Memory B cell (primary cell): Measurements from ENCODE around the gene MYRIP.
"Not testable (repeated sequence)": the region's sequence is repeated elsewhere in the genome, so short reads cannot be mapped to it uniquely, and the experiment has no call there.

Experiments
- ATAC-seq: fragments of 150-1000 bp; cut with Tn5 transposase; 2 replicates; pipeline ENCODE4 v1.10.0; 2021; ENCODE audit warnings: low read depth, mild to moderate bottlenecking, moderate library complexity
- DNase-seq, 2 donors: peaks; one replicate each; pipeline ENCODE4 v3.0.0; 2022; ENCODE audit warnings: low spot score in 2 of 2
- H3K27ac Mint-ChIP-seq: one replicate; pipeline ENCODE4 v1.8.0; 2022; ENCODE audit warnings: mild to moderate bottlenecking, moderate library complexity, mixed read lengths
- H3K27me3 Mint-ChIP-seq: one replicate; pipeline ENCODE4 v1.8.0; 2022; ENCODE audit warnings: mixed read lengths
- H3K36me3 Mint-ChIP-seq: one replicate; pipeline ENCODE4 v1.8.0; 2022; ENCODE audit warnings: mild to moderate bottlenecking, mixed read lengths
- H3K4me1 Mint-ChIP-seq: one replicate; pipeline ENCODE4 v1.8.0; 2022; ENCODE audit warnings: mixed read lengths
- H3K4me3 Mint-ChIP-seq: one replicate; pipeline ENCODE4 v1.8.0; 2022; ENCODE audit warnings: mild to moderate bottlenecking, moderate library complexity, mixed read lengths
- H3K9me3 Mint-ChIP-seq: one replicate; pipeline ENCODE4 v1.8.0; 2022; ENCODE audit warnings: mixed read lengths

The MYRIP gene

DNA sequence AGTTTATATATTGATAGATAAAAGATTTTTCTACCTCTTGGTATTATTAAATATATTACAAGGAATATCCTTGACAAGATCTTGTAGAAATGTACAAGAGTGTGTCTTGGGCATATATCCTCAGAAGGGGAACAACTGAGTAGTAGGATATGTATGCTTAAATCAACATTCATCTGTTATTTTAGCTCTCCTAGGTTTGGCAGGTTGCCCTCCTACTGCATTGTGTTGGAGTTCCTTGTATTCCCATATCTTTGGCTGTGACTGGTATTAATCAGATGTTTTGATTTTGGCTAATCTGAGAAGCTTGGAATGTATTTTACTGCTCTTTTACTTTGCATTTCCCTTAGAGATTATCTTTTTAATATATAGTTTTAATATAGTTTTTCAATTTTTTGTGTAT is 4.6 kb downstream of the MYRIP start:
- H3K27me3 Mint-ChIP-seq = peaks cover 29% of the 10 kb centered on the region
- ATAC-seq (no peak), DNase-seq (no peak)
- H3K27ac Mint-ChIP-seq = no peak overlapping the region
- no peaks in the 10 kb centered on the region for H3K9me3 Mint-ChIP-seq
- H3K4me1 Mint-ChIP-seq = peaks cover 18% of the 10 kb centered on the region
- no peak overlapping the region for H3K4me3 Mint-ChIP-seq
- no peaks in the 10 kb centered on the region for H3K36me3 Mint-ChIP-seq

DNA sequence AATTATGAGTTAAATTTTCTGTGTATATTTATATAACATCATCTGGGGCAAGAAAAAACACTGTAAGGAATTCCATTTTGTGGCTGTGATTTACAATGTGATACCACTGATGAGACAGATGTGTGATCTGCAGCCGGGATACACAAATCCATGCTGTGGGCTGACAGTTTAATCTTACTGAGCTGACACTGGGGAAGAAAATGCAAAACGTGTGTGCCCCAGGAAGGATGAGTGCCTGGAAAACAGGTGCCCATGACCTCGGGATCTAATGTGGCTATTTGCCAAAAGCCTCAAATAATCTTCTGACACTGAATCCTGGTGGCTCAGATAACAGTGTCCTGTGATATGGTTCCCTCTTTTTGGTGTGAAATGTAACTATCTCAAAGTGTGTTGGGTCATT is 10.5 kb downstream of the MYRIP start:
- H3K4me3 Mint-ChIP-seq = no peak overlapping the region
- no peaks in the 10 kb centered on the region for H3K36me3 Mint-ChIP-seq
- no peak for ATAC-seq
- H3K27ac Mint-ChIP-seq = no peak overlapping the region
- peaks cover 2% of the 10 kb centered on the region for H3K9me3 Mint-ChIP-seq
- DNase-seq = no peak
- H3K4me1 Mint-ChIP-seq = no peaks in the 10 kb centered on the region
- peaks cover 7% of the 10 kb centered on the region for H3K27me3 Mint-ChIP-seq

- not testable (repeated sequence) for H3K4me3 Mint-ChIP-seq, H3K27ac Mint-ChIP-seq, H3K4me1 Mint-ChIP-seq, ATAC-seq, H3K9me3 Mint-ChIP-seq, DNase-seq, H3K27me3 Mint-ChIP-seq, H3K36me3 Mint-ChIP-seq
These were observed 24.4 kb downstream of the MYRIP start for GRCh38 chr3:39833764-39834163.

DNA sequence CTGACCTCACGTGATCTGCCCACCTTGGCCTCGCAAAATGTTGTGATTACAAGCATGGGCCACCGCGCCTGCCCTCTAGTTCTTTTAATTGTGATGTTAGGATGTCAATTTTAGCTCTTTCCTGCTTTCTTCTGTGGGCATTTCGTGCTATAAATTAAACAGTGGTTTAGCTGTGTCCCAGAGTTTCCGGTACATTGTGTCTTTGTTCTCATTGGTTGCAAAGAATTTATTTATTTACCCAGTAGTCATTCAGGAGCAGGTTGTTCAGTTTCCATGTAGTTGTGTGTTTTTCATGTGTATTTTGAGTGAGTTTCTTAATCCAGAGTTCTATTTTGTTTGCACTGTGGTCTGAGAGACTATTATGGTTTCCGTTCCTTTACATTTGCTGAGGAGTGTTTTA is 30.1 kb downstream of the MYRIP start:
- Mint-ChIP-seq H3K4me3 (no peak overlapping the region), H3K36me3 (no peaks in the 10 kb centered on the region), H3K27me3 (peaks cover 1% of the 10 kb centered on the region), H3K27ac (no peak overlapping the region), H3K9me3 (peaks cover 3% of the 10 kb centered on the region), H3K4me1 (no peaks in the 10 kb centered on the region)
- ATAC-seq (no peak), DNase-seq (no peak)

DNA sequence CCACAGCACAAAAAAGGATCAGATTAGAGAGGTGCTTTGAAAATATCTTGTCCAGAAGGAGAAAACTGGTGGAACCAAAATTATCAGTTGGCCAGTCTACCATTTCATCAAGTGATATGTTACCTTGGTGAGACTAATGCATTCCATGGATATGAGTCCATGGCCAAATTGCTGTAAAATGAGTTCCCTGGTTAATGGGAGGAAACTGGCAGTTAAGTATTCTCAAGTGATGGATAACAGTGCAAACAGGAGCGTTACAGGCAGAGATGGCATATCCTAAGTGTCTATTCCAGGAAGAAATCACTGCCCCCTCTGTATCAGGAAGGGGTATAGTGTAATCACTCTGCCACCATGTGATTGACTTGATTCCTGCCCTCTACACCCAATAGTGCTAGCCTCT is 34.0 kb downstream of the MYRIP start:
- no peak overlapping the region for H3K4me3 Mint-ChIP-seq
- H3K4me1 Mint-ChIP-seq = no peaks in the 10 kb centered on the region
- H3K27ac Mint-ChIP-seq = no peak overlapping the region
- H3K36me3 Mint-ChIP-seq = no peaks in the 10 kb centered on the region
- DNase-seq (no peak), ATAC-seq (no peak)
- H3K27me3 Mint-ChIP-seq = peaks cover 3% of the 10 kb centered on the region
- H3K9me3 Mint-ChIP-seq = no peaks in the 10 kb centered on the region

- ATAC-seq = no peak
- Mint-ChIP-seq H3K4me1 (no peaks in the 10 kb centered on the region), H3K27ac (no peak overlapping the region), H3K9me3 (no peaks in the 10 kb centered on the region), H3K27me3 (peaks cover 5% of the 10 kb centered on the region), H3K36me3 (no peaks in the 10 kb centered on the region), H3K4me3 (no peak overlapping the region)
- no peak for DNase-seq
These were observed 39.0 kb downstream of the MYRIP start for GRCh38 chr3:39848365-39848764.

- no peak for DNase-seq
- Mint-ChIP-seq H3K9me3 (no peaks in the 10 kb centered on the region), H3K4me3 (no peak overlapping the region), H3K27me3 (peaks cover 7% of the 10 kb centered on the region), H3K27ac (no peak overlapping the region), H3K36me3 (no peaks in the 10 kb centered on the region), H3K4me1 (no peaks in the 10 kb centered on the region)
- no peak for ATAC-seq
These were observed 40.7 kb downstream of the MYRIP start for GRCh38 chr3:39849992-39850715.

DNA sequence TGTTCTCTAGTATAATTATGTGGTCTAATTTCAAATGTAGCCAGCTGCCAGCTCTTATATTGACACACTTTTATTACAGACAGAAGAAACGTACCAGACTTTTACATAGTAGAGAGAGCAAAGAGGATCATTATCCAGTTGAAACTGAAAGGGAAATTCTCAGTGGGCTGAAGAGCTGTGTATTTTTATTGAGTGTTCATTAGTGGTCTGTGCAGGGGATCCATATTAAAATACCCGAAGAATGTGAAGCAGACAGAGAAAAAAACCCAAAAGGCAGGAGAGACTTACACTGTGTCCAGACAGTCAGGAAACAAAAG is 41.3 kb downstream of the MYRIP start:
- no peak overlapping the region for H3K4me3 Mint-ChIP-seq
- ATAC-seq (no peak), DNase-seq (no peak)
- H3K27ac Mint-ChIP-seq = no peak overlapping the region
- H3K36me3 Mint-ChIP-seq = no peaks in the 10 kb centered on the region
- no peaks in the 10 kb centered on the region for H3K9me3 Mint-ChIP-seq
- peaks cover 7% of the 10 kb centered on the region for H3K27me3 Mint-ChIP-seq
- no peaks in the 10 kb centered on the region for H3K4me1 Mint-ChIP-seq

DNA sequence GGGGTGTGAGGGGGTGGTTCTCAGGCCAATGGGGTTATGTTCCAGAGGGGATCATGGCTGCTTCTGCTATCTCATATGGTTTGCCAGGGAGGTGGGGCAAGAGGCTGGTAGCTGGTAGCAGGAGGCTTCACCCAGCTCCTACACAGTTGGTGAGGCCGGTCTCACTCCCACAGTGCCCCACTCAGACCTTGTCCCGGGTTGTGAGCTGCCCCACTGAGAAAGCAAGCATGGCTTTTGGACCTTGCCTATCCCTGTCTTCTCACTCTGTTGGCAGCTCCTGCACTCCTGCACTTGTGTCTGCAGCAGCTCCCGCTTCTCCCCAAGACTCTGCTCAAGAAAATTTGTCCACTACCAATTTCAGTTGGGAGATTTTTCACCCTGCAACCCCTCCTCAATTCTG is 46.1 kb downstream of the MYRIP start:
- H3K4me3 Mint-ChIP-seq = no peak overlapping the region
- no peaks in the 10 kb centered on the region for H3K36me3 Mint-ChIP-seq
- DNase-seq (no peak), ATAC-seq (no peak)
- no peaks in the 10 kb centered on the region for H3K4me1 Mint-ChIP-seq
- H3K9me3 Mint-ChIP-seq = peaks cover 3% of the 10 kb centered on the region
- H3K27me3 Mint-ChIP-seq = peaks cover 5% of the 10 kb centered on the region
- H3K27ac Mint-ChIP-seq = no peak overlapping the region

- no peak for DNase-seq
- Mint-ChIP-seq H3K9me3 (peaks cover 7% of the 10 kb centered on the region), H3K27me3 (no peaks in the 10 kb centered on the region), H3K4me3 (no peak overlapping the region), H3K27ac (no peak overlapping the region), H3K4me1 (no peaks in the 10 kb centered on the region), H3K36me3 (no peaks in the 10 kb centered on the region)
- no peak for ATAC-seq
These were observed 60.5 kb downstream of the MYRIP start for GRCh38 chr3:39869890-39870289.

DNA sequence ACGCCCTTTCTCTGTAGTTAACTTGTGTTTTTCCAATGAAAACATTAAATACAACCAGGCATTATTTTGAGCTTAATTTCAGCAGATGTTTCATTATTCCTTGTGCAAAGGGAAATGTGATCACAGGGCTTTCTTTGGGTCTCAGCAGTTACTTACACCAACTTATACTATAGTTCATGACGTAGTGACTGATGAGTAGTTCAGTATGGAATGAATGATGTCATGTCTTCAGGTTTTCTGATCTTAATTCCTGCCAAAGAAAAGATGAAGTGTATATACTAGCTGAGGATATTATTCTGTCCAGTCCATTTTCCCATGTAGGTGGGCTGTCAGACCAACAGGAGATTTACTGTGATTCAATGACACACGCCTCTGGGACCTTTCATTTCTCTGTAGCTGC is 61.3 kb downstream of the MYRIP start:
- DNase-seq (no peak), ATAC-seq (no peak)
- Mint-ChIP-seq H3K27me3 (no peaks in the 10 kb centered on the region), H3K27ac (no peak overlapping the region), H3K9me3 (peaks cover 7% of the 10 kb centered on the region), H3K36me3 (no peaks in the 10 kb centered on the region), H3K4me3 (no peak overlapping the region), H3K4me1 (no peaks in the 10 kb centered on the region)

DNA sequence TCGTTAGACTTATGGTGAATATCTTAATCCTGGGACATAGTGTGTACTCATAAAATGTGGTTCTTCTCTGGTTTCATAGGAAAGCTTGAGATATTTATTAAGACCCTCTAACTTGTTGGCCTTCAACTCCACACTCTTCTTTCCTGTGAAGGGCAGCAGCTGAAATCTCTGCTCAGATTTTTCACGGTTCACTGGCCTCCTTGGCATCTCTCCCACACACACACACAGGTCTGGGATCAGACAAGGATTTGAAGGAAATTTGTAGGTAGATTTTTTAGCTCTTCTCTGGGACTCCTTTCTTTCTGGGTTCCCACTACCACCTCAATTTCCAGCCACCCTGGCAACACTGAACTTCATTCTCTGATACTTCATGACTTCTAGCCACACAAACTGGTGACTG is 70.2 kb downstream of the MYRIP start:
- Mint-ChIP-seq H3K27me3 (peaks cover 1% of the 10 kb centered on the region), H3K9me3 (peaks cover 2% of the 10 kb centered on the region), H3K4me1 (no peaks in the 10 kb centered on the region), H3K4me3 (no peak overlapping the region), H3K27ac (no peak overlapping the region), H3K36me3 (no peaks in the 10 kb centered on the region)
- no peak for ATAC-seq
- DNase-seq = no peak

DNA sequence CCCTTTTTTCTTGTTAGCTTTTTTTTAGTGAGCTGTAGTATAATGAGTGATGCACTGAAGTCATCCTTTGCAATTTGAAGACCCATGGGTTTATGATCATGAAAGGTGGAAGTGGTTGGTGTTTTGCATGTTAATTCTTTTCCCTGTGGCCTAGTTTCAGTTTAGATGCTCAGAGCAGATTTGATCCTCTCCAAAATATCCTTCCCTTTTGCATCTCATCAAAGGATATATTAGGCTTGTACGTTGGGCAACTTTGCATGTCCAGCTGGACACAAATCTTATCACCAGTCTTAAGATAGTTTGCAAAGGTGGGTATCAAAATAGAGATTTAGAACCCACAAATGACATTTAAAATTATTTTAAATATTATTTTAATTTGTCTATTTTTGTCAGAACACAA is 72.7 kb downstream of the MYRIP start:
- Mint-ChIP-seq H3K27ac (no peak overlapping the region), H3K9me3 (peaks cover 1% of the 10 kb centered on the region), H3K4me3 (no peak overlapping the region), H3K27me3 (peaks cover 2% of the 10 kb centered on the region), H3K36me3 (no peaks in the 10 kb centered on the region), H3K4me1 (no peaks in the 10 kb centered on the region)
- DNase-seq = no peak
- ATAC-seq = no peak

DNA sequence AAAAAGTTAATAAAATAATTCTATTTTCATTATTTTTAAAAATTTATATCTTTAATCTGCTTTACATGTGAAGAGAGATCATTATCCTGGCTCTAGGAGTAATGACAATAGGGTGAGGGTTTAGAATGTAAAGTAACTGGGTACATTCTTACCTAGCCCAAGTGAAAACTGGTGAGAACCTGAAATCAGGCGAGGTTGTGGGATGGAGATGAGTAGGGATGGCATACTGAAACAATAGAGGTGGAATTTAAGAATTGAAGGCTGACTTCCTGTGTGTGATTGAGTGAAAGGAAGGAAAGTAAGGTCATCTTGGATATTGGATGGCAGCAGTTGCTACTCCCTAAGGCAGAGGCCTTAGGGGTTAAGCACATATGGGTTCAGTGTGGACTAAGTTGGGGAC is 82.7 kb downstream of the MYRIP start:
- Mint-ChIP-seq H3K4me1 (no peaks in the 10 kb centered on the region), H3K4me3 (no peak overlapping the region), H3K27ac (no peak overlapping the region), H3K9me3 (peaks cover 2% of the 10 kb centered on the region), H3K27me3 (no peaks in the 10 kb centered on the region), H3K36me3 (no peaks in the 10 kb centered on the region)
- ATAC-seq (no peak), DNase-seq (no peak)

DNA sequence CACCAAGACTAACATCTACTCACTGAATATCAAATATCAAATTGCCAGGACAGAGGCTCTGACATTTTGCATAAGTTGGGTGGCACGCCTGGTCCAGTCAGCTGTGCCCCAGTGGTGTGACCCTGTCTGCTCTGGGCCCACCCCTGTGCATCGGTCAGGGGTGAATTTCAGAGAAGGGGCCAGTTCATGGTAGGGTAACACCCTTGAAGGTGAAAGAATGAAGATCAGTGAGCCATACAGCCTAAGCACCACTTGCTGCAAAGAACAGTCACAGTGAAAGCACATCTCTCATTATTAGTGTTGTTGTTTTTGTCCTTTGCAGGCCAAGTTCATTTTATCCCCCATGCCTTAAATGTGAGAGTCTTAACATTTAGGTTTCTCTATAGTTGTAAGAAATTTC is 86.8 kb downstream of the MYRIP start:
- H3K4me3 Mint-ChIP-seq = no peak overlapping the region
- H3K27me3 Mint-ChIP-seq = no peaks in the 10 kb centered on the region
- H3K9me3 Mint-ChIP-seq = no peaks in the 10 kb centered on the region
- no peak overlapping the region for H3K27ac Mint-ChIP-seq
- ATAC-seq (no peak), DNase-seq (no peak)
- no peaks in the 10 kb centered on the region for H3K36me3 Mint-ChIP-seq
- no peaks in the 10 kb centered on the region for H3K4me1 Mint-ChIP-seq
